Epidermal melanocyte (primary cell): ENCODE measurements around the gene PTPRG.
A peak's percentile ranks its signal among the peaks of the same experiment; 100 is the strongest.
"Not testable (repeated sequence)": the region's sequence is repeated elsewhere in the genome, so short reads cannot be mapped to it uniquely, and the experiment has no call there.

Source experiments
- DNase-seq: peaks from one replicate; pipeline ENCODE4 v3.0.0; 2011; ENCODE audit warnings: low spot score; ENCODE audit not compliant: insufficient read length

The PTPRG gene

DNA sequence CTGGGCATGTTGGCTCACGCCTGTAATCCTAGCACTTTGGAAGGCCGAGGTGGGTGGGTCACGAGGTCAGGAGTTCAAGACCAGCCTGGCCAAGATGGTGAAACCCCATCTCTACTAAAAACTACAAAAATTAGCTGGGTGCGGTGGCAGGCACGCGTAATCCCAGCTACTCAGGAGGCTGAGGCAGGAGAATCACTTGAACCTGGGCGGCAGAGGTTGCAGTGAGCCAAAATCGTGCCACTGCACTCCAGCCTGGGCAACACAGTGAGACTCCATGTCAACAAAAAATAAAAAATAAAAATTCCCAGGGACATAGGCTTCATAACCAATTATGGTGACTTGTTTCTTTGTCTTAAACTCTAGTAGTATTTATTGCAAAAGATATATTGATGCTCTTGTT lies 155.3 kb downstream of the PTPRG start:
- not testable (repeated sequence) for DNase-seq

DNA sequence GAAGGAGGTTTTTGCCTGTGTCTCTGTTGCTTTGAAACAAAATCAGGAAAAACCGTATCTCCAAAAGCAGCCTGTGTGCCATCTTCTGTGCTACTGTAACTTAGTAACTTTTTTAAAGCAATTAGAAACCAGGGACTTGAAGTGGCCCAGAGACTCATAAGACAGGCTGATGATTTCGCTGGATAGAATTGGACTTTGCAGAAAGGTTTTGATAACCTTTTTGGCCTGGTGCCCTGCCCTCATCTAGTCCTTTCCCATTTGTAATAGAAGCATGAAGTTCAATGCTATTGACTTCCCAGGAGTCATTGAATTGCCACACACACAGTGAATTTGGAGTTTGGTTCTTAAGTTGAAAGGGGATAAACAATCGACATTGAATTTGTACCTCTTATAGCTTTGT lies 157.2 kb downstream of the PTPRG start:
- DNase-seq: no peak

DNA sequence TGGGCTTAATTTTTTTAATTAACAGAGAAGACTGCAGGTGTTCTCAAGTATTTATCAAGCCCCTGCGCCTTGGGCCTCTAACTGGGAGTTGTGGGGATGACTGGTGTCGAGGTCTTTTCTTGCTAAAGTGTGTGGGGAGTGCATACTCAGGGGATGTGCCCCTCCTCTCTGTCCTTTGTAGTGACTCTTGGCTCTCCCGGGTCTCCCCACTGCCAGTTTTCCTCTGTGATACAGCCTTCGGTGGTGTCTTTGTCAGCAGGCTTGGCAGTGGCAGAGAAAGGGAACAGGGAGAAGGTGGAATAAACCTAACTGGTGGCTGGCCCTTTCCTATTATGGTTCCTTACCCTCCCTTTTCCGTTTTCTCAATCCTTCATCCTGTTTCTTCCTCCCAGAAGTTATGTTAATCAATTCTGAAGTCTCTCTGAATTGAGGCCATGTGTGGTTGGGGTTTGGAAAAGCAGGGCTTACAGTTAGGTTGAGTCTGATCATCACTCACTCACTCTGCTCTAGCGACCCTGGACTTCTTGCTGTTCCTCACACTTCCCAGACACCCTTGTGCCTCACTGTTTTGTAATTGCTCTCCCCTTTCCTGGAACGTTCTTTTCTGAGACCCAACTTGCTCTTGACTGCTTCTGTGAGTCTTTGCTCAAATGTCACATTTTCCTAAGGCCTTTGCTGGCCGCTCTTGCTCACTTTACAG lies 158.1 kb downstream of the PTPRG start:
- DNase-seq: no peak

GRCh38 chr3:61723038-61723437 lies 161.7 kb downstream of the PTPRG start:
- DNase-seq: no peak

DNA sequence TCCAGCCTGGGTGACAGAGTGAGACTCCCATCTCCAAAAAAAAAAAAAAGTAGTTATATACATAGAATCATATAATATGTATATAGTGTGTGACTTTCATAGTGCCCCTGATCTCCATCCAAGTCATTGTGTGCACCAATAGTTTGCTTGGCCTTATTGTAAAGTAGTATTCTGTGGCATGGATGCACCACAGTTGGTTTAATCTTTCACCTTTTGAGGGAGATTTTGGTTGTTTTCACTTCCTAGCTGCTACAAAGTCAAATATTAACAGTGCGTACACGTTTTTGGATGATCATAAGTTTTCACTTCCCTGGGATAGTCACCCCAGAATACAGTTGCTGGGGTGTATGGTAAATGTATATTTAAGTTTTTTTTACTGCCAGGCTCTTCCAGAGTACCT lies 162.8 kb downstream of the PTPRG start:
- no peak for DNase-seq

- DNase-seq: no peak
Measured at GRCh38 chr3:61724801-61725200, 163.4 kb downstream of the PTPRG start.

GRCh38 chr3:61725851-61726333 lies 164.5 kb downstream of the PTPRG start:
- DNase-seq: peak; percentile 51

GRCh38 chr3:61727435-61727834 lies 166.1 kb downstream of the PTPRG start:
- no peak for DNase-seq

DNA sequence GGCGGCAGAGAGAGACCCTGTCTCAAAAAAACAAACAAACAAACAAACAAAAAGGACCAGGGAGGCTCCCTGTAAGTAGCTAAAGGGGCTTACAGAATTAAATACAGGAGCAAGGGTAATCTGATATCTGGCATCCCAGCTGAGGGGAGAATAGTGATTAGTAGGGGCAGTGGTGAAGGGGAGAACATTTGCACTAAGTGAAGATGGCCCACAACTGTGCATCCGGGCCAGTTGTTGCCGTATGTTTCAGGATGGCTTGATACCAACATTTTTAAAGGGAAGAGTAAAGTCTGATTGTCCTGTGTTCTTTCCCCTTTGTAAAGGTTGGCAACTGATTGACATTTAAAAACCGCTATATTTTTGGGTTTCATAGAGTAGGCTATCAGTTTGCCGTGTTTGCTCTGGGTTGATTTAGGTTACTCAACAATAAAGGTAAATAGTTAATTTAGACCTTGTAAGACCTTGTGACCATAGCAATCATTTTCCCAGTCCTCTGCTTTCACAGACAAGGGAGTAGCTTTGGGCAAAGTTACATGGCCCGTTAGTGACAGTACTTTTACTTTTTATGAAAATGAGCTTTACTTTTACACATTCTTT lies 167.8 kb downstream of the PTPRG start:
- DNase-seq: no peak

GRCh38 chr3:61730056-61730455 lies 168.7 kb downstream of the PTPRG start:
- no peak for DNase-seq

- no peak for DNase-seq
Measured at GRCh38 chr3:61730577-61731231, 169.3 kb downstream of the PTPRG start.

GRCh38 chr3:61733000-61733399 lies 171.6 kb downstream of the PTPRG start:
- no peak for DNase-seq

- DNase-seq: no peak
Measured at GRCh38 chr3:61733876-61734275, 172.5 kb downstream of the PTPRG start.

DNA sequence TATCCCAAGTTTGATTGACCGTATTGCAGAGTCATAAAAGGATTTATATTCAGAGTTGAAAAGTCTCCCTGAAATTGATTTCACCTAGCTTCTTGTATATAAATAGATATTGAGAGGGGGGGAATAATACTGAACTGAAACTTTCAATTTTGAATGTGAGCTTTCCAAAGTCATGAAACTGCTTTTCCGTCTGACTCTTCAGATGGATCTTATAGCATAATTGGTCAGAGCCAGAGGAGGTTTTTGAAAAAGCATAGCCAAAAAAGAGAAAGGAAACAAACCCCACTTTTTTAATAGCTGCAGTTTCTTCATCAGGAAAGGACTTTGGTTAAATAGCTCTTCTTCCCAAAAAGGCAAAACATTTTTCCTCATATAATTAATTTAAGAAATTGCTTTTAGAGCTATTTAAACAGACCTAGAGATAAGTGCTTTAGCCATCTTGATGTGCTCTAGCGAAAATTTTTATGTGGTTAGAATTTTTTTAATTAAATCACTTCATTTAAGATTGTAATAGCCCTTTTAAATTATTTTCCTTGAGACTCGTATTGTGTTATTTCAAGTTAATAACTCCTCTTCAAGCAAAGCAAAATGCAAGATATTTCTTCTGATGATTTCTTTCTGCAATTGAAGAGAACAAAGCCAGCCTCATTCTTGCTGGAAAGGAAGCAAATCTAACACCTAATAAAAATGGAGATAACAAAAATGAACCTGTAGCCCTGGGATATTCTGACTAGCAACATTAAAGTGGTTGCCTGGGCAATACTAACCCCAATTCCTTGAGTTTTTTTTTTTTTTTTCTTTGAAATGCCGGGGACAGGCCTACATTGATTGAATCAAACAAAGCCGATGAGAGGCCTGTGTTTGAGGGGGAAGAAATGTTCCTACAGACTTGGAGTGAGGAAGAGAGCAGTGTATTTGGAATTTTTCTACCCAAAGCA lies 173.6 kb downstream of the PTPRG start:
- no peak for DNase-seq

GRCh38 chr3:61736506-61736905 lies 175.1 kb downstream of the PTPRG start:
- DNase-seq: no peak

DNA sequence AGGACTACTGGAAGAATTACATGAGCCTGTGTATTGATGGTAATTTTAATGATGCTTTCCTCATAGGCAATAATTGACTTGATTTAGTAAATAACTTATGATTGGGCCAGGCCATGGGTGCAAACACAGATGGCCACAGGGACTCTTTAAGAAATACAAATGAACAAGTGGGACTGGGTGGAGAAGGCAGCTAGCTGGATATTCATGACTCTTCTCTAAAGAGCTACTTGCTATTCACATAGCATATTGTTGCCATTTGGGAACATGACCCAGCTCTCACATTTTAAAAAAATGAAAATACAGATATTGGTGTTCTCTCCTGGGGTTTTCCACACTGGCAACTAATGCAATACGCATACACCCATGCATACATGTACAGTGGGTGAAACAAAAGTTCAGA lies 178.3 kb downstream of the PTPRG start:
- DNase-seq: no peak

GRCh38 chr3:61740494-61740893 lies 179.1 kb downstream of the PTPRG start:
- no peak for DNase-seq

DNA sequence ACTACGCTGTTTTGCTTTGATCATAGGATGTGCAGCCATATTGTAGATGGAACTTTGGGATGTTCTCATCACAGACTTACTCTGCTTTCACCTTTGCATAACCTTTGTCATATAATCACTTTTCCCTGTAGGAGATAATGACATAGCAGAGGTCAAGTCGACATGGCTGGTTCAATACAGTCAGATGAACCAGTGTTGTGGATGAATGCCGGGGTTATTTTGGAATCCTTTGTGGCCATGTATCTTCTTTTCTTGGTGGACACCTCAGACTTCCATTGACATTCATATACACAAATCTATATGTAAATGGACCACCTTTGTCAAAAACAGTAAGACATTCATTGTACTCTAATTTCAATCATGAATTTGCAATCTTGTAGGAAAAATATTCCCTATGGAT lies 180.2 kb downstream of the PTPRG start:
- DNase-seq: no peak

- DNase-seq: no peak
Measured at GRCh38 chr3:61742006-61742405, 180.6 kb downstream of the PTPRG start.

DNA sequence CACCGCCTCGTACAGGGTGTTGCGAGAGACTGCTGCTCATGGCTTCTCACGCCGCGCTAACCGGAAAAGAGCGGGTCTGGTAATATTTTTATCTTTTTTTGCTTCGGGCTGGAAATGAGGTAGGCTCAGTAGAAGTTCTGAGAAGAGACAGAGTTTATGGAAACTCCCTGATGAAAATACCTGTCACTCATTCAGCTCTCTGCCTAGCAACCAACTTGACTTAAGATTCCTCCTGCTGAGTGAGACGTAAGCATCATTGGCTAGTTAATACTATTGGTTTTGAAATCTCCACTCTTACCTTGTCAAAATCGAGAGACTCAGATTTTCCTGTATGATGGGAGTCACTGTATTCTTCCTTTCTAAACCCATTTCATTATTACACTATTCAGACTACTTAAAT lies 181.7 kb downstream of the PTPRG start:
- no peak for DNase-seq

DNA sequence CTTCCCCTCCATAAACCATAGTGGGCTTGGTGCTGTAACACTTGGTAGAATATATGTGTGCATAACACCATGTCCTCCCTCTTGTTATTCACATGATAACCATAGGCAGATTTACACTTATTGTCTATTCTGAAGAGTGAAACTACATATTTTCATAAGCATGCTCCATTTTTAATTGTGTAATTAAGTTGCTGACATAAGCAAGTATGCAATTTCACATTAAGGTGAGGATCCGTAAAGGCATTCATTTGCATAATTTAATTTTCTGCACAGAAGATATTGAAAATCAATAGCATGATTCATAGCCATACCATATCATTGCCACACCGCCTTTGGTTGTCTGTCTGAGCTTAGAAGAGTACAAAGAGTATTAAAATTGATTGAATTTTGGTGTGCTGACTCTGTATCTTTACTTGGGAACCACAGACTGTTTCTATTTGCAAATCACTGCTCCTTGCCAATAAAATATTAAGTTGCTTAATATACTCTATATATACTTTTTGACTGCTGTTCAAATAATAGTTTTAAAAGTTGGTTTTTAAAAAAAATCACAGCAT lies 182.4 kb downstream of the PTPRG start:
- no peak for DNase-seq
